ENCODE measurements around the gene FBXL13. TPM values are rescaled to one million over a fixed set of nuclear protein-coding genes. Genes with fewer than 3 reads are reported as not detected.

Gene FBXL13
- total and polyA plus RNA-seq, 12 donors = 0.61 to 6.8 (median 2.7) TPM

GRCh38 chr7:102817616-102818573 lies 256.7 kb downstream of the FBXL13 start:
- no peak overlapping the region for H3K27ac ChIP-seq
- H3K9me3 ChIP-seq (replicated peaks in 1 of 3) = no peaks in the 10 kb centered on the region
- no peak for TF ChIP-seq POLR2A (IDR thresholded peaks at IDR 0.05)
- TF ChIP-seq, protein P1, sequence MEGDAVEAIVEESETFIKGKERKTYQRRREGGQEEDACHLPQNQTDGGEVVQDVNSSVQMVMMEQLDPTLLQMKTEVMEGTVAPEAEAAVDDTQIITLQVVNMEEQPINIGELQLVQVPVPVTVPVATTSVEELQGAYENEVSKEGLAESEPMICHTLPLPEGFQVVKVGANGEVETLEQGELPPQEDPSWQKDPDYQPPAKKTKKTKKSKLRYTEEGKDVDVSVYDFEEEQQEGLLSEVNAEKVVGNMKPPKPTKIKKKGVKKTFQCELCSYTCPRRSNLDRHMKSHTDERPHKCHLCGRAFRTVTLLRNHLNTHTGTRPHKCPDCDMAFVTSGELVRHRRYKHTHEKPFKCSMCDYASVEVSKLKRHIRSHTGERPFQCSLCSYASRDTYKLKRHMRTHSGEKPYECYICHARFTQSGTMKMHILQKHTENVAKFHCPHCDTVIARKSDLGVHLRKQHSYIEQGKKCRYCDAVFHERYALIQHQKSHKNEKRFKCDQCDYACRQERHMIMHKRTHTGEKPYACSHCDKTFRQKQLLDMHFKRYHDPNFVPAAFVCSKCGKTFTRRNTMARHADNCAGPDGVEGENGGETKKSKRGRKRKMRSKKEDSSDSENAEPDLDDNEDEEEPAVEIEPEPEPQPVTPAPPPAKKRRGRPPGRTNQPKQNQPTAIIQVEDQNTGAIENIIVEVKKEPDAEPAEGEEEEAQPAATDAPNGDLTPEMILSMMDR (IDR thresholded peaks at IDR 0.05) = no peak
- no peak for DNase-seq
- peaks cover 0 to 6% of the 10 kb centered on the region in 2 donors for H3K4me1 ChIP-seq (replicated peaks in 1 of 2)
- H3K27me3 ChIP-seq = no peaks in the 10 kb centered on the region
- WGBS, 4 donors = 84 to 93% (median 88%) methylated on average over 4 of the region's 4 CpGs
- intact Hi-C loops (cut with DNase I) = no loop called here
- no peaks in the 10 kb centered on the region for H3K36me3 ChIP-seq (replicated peaks in 1 of 2)
- H3K4me3 ChIP-seq = no peak overlapping the region

- 70 to 82% (median 77%) methylated on average over 4 of the region's 4 CpGs for WGBS, 4 donors
- Histone ChIP-seq H3K27me3 (no peaks in the 10 kb centered on the region), H3K27ac (no peak overlapping the region), H3K4me3 (no peak overlapping the region), H3K4me1 (replicated peaks in 1 of 2) (peaks cover 0 to 20% of the 10 kb centered on the region in 2 donors), H3K9me3 (replicated peaks in 1 of 3) (no peaks in the 10 kb centered on the region), H3K36me3 (replicated peaks in 1 of 2) (no peaks in the 10 kb centered on the region)
- intact Hi-C loops (cut with DNase I) = no loop called here
- TF ChIP-seq, protein P1 (IDR thresholded peaks at IDR 0.05) = no peak
- no peak for TF ChIP-seq POLR2A (IDR thresholded peaks at IDR 0.05)
- DNase-seq = no peak
These were observed 260.5 kb downstream of the FBXL13 start for GRCh38 chr7:102814025-102814471.

GRCh38 chr7:102813191-102814024 lies 261.2 kb downstream of the FBXL13 start:
- H3K27ac ChIP-seq = no peak overlapping the region
- TF ChIP-seq, protein P1 (IDR thresholded peaks at IDR 0.05) = no peak
- no peak for TF ChIP-seq POLR2A (IDR thresholded peaks at IDR 0.05)
- WGBS, 4 donors = 63 to 80% (median 68%) methylated on average over 2 of the region's 2 CpGs
- H3K27me3 ChIP-seq = no peaks in the 10 kb centered on the region
- H3K36me3 ChIP-seq (replicated peaks in 1 of 2) = no peaks in the 10 kb centered on the region
- intact Hi-C loops (cut with DNase I) = no loop called here
- DNase-seq = no peak
- peaks cover 0 to 20% of the 10 kb centered on the region in 2 donors for H3K4me1 ChIP-seq (replicated peaks in 1 of 2)
- no peak overlapping the region for H3K4me3 ChIP-seq
- no peaks in the 10 kb centered on the region for H3K9me3 ChIP-seq (replicated peaks in 1 of 3)
